Measurements from ENCODE around the gene NYAP2.

Gene NYAP2

DNA sequence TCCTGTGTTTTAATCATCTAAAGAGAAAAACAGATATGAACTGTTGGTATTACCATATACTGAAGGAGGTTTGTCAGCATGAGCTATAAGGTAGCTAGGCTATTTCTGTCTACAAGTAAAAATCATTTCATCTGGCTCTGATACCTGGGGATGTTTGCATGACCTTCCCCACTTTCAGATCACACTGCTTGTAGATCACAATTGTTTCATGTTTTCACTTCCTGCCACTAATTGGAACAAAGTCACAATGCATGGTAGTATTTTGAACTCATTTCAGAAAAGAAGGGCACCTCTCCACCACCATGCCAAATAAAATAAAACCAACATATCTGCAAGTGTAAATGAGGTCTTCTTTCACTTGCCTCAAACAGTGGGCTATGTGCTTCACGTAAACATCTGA is 37.8 kb downstream of the NYAP2 start:
- H3K27me3 Mint-ChIP-seq: peaks cover 39% of the 10 kb centered on the region
- DNase-seq (ENCODE audit: low spot score in 2 of 2) (no peak), ATAC-seq (replicated peaks; ENCODE audit: extremely low read depth, poor library complexity, severe bottlenecking) (no peak)
- H3K4me1 Mint-ChIP-seq: no peaks in the 10 kb centered on the region
- no peak overlapping the region for H3K4me3 Mint-ChIP-seq
- no peaks in the 10 kb centered on the region for H3K9me3 Mint-ChIP-seq
- H3K36me3 Mint-ChIP-seq (ENCODE audit: insufficient read depth): no peaks in the 10 kb centered on the region
- no peak overlapping the region for H3K27ac Mint-ChIP-seq (ENCODE audit: low read depth)

DNA sequence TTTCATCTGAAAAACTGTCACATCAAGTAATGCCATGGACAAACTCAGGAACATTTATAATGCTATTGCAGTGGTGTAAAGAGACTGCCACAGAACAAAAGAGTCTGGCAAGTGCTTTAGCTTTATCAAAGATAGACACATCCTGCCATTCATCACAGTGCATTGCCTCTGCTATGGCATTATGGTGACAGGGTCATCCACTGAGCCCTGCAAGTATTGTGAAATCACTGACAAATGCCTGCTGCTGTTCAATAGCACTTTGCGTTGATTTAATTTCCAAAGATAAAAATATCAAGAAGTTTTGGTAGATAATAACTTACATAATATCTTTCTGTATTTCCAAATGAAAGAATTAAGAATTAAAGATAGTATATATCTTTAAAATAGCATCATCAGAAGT is 38.7 kb downstream of the NYAP2 start:
- ATAC-seq (replicated peaks; ENCODE audit: extremely low read depth, poor library complexity, severe bottlenecking) (no peak), DNase-seq (ENCODE audit: low spot score in 2 of 2) (no peak)
- no peak overlapping the region for H3K4me3 Mint-ChIP-seq
- H3K36me3 Mint-ChIP-seq (ENCODE audit: insufficient read depth): no peaks in the 10 kb centered on the region
- H3K4me1 Mint-ChIP-seq: no peaks in the 10 kb centered on the region
- no peaks in the 10 kb centered on the region for H3K9me3 Mint-ChIP-seq
- peaks cover 39% of the 10 kb centered on the region for H3K27me3 Mint-ChIP-seq
- H3K27ac Mint-ChIP-seq (ENCODE audit: low read depth): no peak overlapping the region

DNA sequence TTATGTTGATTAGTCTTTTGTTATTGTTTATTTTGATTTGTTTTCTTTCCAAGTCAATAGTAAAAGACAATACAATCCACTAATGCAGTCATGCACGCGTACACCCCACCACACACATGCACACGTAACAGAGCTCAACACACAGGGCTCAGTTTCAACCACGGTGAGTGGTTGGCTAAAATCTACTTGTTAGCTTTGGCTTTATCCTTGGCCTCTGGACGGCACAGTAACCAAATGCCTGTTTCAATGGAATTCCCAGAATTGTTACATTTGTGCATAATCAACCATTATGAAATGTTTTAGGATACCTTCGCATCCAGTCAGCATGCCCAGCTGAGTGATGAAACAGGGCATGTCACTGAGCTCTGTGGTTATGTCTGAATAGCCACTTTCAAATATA is 53.2 kb downstream of the NYAP2 start:
- no peak overlapping the region for H3K4me3 Mint-ChIP-seq
- DNase-seq (ENCODE audit: low spot score in 2 of 2): no peak
- peaks cover 47% of the 10 kb centered on the region for H3K27me3 Mint-ChIP-seq
- no peaks in the 10 kb centered on the region for H3K9me3 Mint-ChIP-seq
- no peak overlapping the region for H3K27ac Mint-ChIP-seq (ENCODE audit: low read depth)
- H3K36me3 Mint-ChIP-seq (ENCODE audit: insufficient read depth): no peaks in the 10 kb centered on the region
- no peaks in the 10 kb centered on the region for H3K4me1 Mint-ChIP-seq
- ATAC-seq (replicated peaks; ENCODE audit: extremely low read depth, poor library complexity, severe bottlenecking): no peak

DNA sequence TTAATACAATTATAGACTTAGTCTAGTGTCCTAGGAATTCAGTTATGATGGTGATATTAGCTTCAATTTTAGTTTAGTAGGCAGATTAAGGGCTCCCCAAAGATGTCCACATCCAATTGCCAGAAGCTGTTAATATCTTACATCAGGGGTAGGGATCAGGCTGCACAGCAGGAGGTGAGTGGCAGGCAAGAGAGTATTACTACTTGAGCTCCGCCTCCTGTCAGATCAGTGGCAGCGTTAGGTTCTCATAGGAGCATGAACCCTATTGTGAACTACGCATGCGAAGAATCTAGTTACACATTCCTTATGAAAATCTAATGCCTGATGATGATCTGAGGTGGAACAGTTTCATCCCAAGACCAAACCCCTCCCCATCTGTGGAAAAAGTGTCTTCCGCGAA is 54.9 kb downstream of the NYAP2 start:
- H3K27me3 Mint-ChIP-seq: peaks cover 59% of the 10 kb centered on the region
- no peak for ATAC-seq (replicated peaks; ENCODE audit: extremely low read depth, poor library complexity, severe bottlenecking)
- no peak overlapping the region for H3K4me3 Mint-ChIP-seq
- H3K9me3 Mint-ChIP-seq: no peaks in the 10 kb centered on the region
- H3K27ac Mint-ChIP-seq (ENCODE audit: low read depth): no peak overlapping the region
- no peaks in the 10 kb centered on the region for H3K4me1 Mint-ChIP-seq
- no peaks in the 10 kb centered on the region for H3K36me3 Mint-ChIP-seq (ENCODE audit: insufficient read depth)
- DNase-seq (ENCODE audit: low spot score in 2 of 2): no peak

DNA sequence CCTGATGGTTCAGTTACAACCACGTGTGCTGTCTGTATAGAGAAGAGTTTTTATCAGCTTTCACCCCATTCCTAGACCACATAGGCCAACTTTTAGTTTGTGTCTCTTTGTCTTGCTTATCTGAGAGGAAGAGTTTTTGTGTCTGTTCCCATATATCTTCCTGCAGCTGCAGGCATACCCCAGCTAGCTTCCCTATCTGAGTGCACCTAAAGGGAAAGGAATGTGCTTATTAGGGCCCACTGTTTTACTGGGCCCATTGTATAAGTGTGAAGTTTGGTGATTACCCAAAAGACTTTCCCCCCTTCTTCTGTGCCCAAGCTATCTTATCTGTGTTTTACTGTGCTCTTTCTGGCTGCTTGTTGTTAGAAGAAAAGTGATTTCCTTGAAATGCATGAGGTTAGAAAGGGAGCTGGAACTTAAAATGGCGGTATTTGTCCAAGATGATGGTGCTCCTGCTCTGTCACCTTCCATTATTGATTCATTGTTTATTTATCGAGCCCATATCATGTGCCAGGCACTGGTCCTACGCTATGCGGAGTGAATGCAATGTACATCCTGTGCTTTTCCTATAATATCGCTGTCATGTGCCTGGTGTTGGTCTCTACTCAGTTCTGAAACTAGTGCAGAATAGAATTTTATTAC is 57.2 kb downstream of the NYAP2 start:
- DNase-seq (ENCODE audit: low spot score in 2 of 2) (no peak), ATAC-seq (replicated peaks; ENCODE audit: extremely low read depth, poor library complexity, severe bottlenecking) (no peak)
- peaks cover 2% of the 10 kb centered on the region for H3K36me3 Mint-ChIP-seq (ENCODE audit: insufficient read depth)
- no peak overlapping the region for H3K4me3 Mint-ChIP-seq
- H3K27me3 Mint-ChIP-seq: peaks cover 58% of the 10 kb centered on the region
- no peak overlapping the region for H3K27ac Mint-ChIP-seq (ENCODE audit: low read depth)
- H3K9me3 Mint-ChIP-seq: no peaks in the 10 kb centered on the region
- no peaks in the 10 kb centered on the region for H3K4me1 Mint-ChIP-seq

DNA sequence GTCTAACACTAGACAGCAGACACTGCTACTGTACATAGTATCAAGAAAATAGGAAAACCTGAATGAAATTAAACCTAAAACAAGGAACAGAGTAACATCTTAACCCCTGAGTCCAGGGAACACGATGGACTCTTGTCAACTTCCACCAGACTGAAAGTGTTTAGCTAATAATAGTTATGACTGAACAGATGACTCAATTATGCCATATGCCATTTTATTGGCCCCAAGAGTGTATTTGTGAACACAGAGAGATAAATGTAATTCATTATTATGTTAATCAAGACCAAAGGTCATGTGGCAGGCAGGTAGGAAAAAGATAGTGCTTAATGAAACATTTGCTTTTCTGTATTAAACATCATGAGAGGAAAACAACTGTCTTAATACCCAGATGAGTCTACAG is 58.0 kb downstream of the NYAP2 start:
- ATAC-seq (replicated peaks; ENCODE audit: extremely low read depth, poor library complexity, severe bottlenecking) (no peak), DNase-seq (ENCODE audit: low spot score in 2 of 2) (no peak)
- Mint-ChIP-seq H3K27me3 (peaks cover 58% of the 10 kb centered on the region), H3K9me3 (no peaks in the 10 kb centered on the region), H3K27ac (ENCODE audit: low read depth) (no peak overlapping the region), H3K36me3 (ENCODE audit: insufficient read depth) (peaks cover 4% of the 10 kb centered on the region), H3K4me1 (no peaks in the 10 kb centered on the region), H3K4me3 (no peak overlapping the region)

DNA sequence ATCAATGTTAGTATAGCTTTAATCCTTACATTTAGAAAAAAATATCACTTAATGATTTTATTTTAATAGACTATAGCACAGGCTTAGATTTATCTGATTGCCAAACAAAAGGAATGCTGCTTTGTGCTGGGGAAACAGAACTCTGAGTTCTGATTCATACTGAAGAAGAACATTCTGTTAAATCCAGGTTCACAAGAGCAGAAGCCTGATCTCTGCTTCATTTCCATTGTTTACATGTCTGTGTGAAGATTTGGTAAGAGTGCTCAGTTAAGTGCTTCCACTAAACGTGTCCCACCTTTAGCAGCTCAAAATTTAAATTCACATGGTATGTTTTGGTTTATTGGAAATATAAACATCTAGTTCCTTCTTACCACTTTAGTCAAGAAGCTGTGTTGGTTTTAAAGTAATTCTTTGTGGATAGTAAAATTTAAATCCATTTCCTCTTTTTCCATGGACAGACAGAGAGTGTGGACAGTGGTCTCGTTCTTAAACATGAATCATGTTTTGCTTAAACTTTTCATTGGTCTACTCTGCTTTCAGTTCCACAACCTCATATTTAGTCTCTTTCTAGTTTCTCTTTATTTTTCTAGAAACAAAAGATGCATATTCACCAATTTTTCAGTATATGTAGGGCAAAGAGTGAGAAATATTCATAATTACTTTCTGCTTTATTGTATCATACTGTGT is 59.1 kb downstream of the NYAP2 start:
- Mint-ChIP-seq H3K36me3 (ENCODE audit: insufficient read depth) (peaks cover 4% of the 10 kb centered on the region), H3K4me3 (no peak overlapping the region), H3K4me1 (no peaks in the 10 kb centered on the region), H3K9me3 (no peaks in the 10 kb centered on the region), H3K27ac (ENCODE audit: low read depth) (no peak overlapping the region), H3K27me3 (peaks cover 58% of the 10 kb centered on the region)
- DNase-seq (ENCODE audit: low spot score in 2 of 2) (no peak), ATAC-seq (replicated peaks; ENCODE audit: extremely low read depth, poor library complexity, severe bottlenecking) (no peak)

DNA sequence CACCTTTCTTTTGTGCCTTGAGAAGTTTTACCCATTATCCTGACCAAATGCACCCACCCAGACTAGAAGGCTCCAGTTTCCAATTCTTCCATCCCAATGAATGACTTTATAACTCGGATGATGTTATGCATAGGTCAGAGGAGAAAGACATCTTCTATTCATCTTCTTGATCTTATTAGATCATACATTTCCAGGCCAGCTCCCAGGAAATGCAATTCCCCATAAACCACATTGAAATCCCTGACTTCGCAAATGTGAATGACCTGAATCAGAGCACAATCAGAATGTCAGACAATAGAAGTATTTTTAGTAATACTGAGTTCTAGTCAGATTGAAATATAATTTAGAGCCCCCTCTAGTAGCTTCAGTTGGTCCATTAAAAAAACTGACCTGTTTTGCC is 62.9 kb downstream of the NYAP2 start:
- Mint-ChIP-seq H3K27me3 (peaks cover 35% of the 10 kb centered on the region), H3K27ac (ENCODE audit: low read depth) (no peak overlapping the region), H3K9me3 (no peaks in the 10 kb centered on the region), H3K36me3 (ENCODE audit: insufficient read depth) (peaks cover 5% of the 10 kb centered on the region), H3K4me1 (peaks cover 20% of the 10 kb centered on the region), H3K4me3 (no peak overlapping the region)
- ATAC-seq (replicated peaks; ENCODE audit: extremely low read depth, poor library complexity, severe bottlenecking) (no peak), DNase-seq (ENCODE audit: low spot score in 2 of 2) (no peak)

DNA sequence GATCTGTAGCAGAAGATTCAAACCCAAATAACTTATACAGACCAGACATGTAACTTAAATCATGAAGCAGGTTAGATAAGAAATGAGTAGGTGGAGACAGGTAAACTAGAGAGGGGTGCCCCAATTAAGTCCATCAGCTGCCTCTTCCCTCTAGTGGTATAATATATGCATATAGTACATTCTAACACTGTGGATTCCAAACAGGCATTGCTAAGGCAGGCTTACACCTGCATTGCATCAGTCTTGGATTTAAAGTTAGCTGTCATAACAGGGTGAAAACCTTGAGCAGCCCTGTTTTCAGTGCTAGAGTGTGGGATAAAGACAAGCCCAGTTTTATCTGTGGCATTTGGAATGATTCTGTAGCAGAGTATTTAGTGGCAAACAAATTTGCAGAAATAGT is 63.4 kb downstream of the NYAP2 start:
- DNase-seq (ENCODE audit: low spot score in 2 of 2) (no peak), ATAC-seq (replicated peaks; ENCODE audit: extremely low read depth, poor library complexity, severe bottlenecking) (no peak)
- Mint-ChIP-seq H3K27ac (ENCODE audit: low read depth) (no peak overlapping the region), H3K4me1 (peaks cover 20% of the 10 kb centered on the region), H3K27me3 (peaks cover 29% of the 10 kb centered on the region), H3K4me3 (no peak overlapping the region), H3K9me3 (no peaks in the 10 kb centered on the region), H3K36me3 (ENCODE audit: insufficient read depth) (peaks cover 5% of the 10 kb centered on the region)

DNA sequence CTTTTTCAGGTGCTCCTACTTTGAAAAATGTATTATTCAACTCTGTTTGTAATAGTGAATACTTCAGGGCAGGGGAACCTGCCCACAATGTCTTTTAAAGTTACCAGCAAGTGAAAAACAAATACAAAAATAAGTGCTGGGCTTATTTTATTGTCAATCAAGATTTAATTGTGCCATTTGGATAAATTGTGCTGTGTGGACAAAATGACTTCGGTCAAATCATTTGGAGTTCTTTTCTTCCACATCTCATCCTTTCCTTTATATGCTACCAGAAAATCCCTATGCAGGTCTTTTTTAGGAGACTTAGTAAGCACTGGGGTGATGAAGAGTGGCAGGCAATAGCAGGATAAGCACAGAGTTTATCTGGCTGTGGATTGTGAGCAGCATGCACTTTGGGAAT is 63.9 kb downstream of the NYAP2 start:
- Mint-ChIP-seq H3K4me3 (peak overlapping the region; percentile 79), H3K27me3 (peaks cover 27% of the 10 kb centered on the region), H3K9me3 (no peaks in the 10 kb centered on the region), H3K4me1 (peaks cover 20% of the 10 kb centered on the region), H3K27ac (ENCODE audit: low read depth) (no peak overlapping the region), H3K36me3 (ENCODE audit: insufficient read depth) (peaks cover 5% of the 10 kb centered on the region)
- DNase-seq (ENCODE audit: low spot score in 2 of 2) (no peak), ATAC-seq (replicated peaks; ENCODE audit: extremely low read depth, poor library complexity, severe bottlenecking) (no peak)

DNA sequence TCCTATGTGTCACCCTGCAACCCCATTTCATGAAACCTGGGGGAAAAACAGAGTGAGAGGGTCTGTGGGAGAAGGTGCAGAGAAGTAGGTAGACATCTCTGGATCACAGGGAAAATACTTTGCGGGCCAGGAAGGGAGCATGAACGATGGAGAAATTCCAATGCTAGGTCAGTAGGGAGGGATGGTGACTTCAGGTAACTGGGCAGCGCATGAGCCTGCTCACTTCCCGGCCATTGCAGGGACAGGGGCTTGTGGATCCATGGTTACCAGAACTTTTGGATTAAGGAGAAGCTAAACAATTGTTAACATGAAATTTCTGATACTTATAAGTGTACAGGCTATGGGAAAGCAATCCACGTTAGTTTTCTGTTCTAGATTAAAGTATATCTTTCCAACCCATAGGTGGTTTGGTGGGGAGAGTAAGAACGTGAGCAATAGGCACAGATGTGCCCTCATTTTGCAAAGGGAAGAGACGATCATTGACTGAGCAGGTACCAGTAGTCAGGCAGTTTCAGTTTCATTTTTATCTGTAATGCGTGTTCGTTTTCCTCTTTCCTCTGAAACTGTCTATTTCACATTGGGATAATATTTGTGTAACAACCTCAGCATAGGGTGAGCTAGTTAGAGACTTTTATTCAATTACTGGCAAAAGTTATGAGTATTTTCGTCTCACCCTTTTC is 65.0 kb downstream of the NYAP2 start:
- peak; percentile 70 for ATAC-seq (replicated peaks; ENCODE audit: extremely low read depth, poor library complexity, severe bottlenecking)
- DNase-seq (ENCODE audit: low spot score in 2 of 2): no peak
- peaks cover 20% of the 10 kb centered on the region for H3K4me1 Mint-ChIP-seq
- H3K4me3 Mint-ChIP-seq: peak overlapping the region; percentile 79
- H3K9me3 Mint-ChIP-seq: no peaks in the 10 kb centered on the region
- H3K27me3 Mint-ChIP-seq: peaks cover 20% of the 10 kb centered on the region
- H3K36me3 Mint-ChIP-seq (ENCODE audit: insufficient read depth): peaks cover 5% of the 10 kb centered on the region
- peak overlapping the region; percentile 91 for H3K27ac Mint-ChIP-seq (ENCODE audit: low read depth)

DNA sequence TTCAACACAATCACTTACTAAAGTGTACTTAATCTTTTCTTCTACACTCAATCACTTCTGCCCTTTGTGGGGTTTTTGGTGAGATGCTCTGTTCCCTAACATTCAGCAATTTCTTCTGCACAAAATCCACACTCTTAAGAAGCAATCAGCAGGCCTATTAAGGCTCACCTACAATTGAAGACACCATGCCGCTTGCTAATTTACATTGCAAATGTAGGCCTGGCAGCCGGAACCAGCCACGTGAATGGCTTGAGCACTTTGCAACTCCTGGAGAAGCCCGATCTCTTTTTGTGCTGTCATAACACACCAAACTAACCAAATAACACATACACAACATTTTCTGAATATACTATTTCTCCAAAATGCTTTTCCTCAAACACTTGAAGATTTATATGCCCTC is 66.3 kb downstream of the NYAP2 start:
- no peak for ATAC-seq (replicated peaks; ENCODE audit: extremely low read depth, poor library complexity, severe bottlenecking)
- no peaks in the 10 kb centered on the region for H3K9me3 Mint-ChIP-seq
- no peak overlapping the region for H3K27ac Mint-ChIP-seq (ENCODE audit: low read depth)
- no peak overlapping the region for H3K4me3 Mint-ChIP-seq
- H3K36me3 Mint-ChIP-seq (ENCODE audit: insufficient read depth): peaks cover 3% of the 10 kb centered on the region
- H3K4me1 Mint-ChIP-seq: peaks cover 20% of the 10 kb centered on the region
- H3K27me3 Mint-ChIP-seq: peaks cover 6% of the 10 kb centered on the region
- no peak for DNase-seq (ENCODE audit: low spot score in 2 of 2)
